GM18505 (cell line): Measurements from ENCODE around the gene MGRN1.

ENCODE experiments used
- ATAC-seq: cut with Tn5 transposase; IDR thresholded peaks from one replicate; pipeline ENCODE4 v1.9.1; 2021; ENCODE audit not compliant: unreplicated experiment
- POLR2A ChIP-seq: IDR thresholded peaks from 4 replicates; pipeline ENCODE4 v1.6.1; 2011; ENCODE audit warnings: borderline replicate concordance; ENCODE audit not compliant: insufficient read depth, insufficient read length; ENCODE audit errors: extremely low read depth

The MGRN1 gene

DNA sequence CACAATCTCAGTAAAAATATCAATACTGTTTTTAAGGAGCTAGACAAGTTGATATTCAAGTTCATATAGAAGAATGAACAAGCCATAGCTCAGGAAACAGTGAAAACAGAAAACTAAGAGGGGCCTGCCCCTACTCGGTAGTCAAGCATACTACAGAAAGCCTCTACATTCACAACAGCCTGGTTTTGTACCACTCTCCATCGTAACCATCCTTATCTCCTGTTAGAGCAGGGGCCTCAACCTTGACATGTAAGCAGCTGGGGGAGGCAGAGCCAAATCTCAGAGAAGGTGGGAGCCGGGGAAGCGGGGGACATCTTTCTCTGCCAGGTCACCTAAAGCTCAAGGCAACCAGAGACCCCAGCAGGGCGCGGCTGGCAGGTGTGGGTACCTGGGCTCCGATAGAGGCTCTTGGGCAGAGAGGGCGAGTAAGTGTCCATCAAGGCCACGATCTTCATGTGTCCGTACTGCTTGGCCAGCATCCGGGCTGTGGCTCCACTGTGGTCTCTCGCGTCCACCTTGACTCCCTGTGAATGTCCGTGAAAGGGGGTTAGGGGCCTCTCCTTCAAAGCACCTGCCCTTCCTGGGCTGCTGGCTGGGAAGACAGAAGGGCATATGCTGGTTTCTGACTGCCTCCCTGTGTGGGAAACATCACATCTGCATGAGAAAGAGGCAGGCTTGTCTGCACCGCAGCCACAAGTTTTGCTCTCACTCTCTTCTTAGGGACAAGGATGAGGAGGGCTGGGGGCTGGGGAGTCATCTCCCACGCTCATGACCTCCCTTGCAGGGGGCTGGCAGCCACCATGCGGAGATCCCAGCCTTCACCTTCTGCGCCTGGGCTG, 89.3 kb downstream of the MGRN1 start:
- TF ChIP-seq POLR2A: no peak
- no peak for ATAC-seq

DNA sequence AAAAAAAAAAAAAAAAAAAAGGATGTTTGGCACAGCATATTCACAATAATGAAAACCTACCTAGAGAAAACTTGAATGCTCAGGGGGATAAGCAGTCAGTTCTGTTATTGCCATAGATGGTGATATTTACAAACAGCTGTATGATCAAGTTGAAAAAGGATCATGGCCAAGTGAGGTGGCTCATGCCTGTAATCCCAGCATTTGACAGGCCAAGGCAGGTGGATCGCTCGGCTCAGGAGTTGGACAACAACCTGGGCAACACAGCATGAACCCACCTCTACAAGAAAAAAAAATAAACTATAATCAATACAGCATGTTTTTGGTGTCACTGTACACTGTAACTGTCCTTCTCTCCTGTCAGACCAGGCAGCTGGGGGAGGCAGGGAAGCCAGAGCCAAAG, 90.4 kb downstream of the MGRN1 start:
- no peak for TF ChIP-seq POLR2A
- ATAC-seq: no peak

DNA sequence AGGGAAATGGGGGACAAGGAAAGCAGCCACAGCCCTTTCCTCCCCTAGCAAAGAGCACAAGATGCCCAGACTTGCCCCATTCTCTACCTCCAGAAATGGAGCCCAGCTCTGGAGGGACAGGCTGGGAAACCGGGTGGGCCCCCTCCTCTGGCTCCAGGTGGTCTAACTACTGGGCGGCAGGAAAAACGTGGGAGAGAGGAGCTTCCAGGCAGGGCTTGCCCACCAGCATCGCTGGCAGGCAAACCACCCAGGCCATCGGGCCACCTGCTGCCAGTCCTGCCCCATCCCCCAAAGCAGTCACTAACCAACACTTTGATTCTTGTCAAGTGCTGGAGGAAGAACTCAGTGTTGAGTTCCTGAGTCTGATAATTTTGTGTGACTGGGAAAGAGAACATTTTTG, 93.8 kb downstream of the MGRN1 start:
- no peak for ATAC-seq
- no peak for TF ChIP-seq POLR2A

DNA sequence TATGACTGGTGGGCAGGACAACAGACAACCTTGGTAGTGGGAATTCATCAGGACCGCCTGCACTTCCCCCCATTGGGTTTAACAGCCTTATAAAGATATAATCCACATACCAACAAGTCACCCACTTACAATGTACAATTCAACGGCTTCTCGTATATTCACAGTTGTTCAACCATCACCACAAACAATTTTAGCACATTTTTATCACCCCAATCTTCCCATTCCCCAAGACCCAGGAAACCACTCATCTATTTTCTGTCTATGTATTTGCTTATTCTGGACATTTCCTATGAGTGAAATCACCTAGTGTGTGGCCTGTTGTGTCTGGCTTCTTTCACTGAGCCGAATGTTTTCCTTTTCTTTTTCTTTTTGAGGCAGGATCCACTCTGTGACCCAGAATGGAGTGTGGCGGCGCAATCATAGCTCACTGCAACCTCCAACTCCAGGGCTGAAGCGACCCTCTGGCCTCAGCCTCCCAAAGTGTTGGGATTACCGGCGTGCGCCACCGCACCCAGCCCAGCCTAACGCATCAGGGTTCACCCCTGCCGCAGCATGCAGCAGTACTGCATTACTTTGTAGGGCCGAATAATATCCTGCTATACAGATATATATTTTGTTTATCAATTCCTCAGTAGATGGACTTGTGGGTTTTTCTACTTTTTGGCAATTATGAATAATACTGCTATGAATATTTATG, 98.6 kb downstream of the MGRN1 start:
- no peak for ATAC-seq
- no peak for TF ChIP-seq POLR2A

DNA sequence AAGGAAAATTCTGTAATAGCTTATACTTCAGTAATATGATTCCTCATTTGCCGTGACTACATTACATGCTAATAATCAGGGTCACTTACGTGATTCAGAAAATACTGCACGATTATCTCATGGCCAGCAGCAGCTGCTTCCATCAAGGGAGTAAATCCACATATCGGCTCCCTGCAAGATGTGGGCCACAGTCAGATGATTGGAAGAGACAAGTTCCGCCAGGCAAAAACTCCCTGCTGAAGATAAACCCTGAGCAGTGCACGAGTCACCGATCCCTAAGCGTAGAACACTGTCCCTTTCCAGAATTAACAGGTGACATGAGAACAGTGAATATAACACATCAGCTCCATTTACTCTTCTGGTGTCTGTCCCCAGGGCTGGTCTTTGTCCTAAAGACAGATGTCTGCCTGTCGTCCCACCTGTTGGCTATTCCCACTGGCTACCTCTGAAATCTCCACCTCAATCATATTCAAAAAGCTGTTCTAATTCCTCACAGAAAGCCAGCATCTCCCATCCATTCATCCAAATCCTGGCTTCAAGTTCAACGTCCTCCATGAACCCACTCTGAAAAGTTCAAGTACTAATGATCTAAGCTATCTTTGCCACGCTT, 100.1 kb downstream of the MGRN1 start:
- no peak for TF ChIP-seq POLR2A
- ATAC-seq: no peak

DNA sequence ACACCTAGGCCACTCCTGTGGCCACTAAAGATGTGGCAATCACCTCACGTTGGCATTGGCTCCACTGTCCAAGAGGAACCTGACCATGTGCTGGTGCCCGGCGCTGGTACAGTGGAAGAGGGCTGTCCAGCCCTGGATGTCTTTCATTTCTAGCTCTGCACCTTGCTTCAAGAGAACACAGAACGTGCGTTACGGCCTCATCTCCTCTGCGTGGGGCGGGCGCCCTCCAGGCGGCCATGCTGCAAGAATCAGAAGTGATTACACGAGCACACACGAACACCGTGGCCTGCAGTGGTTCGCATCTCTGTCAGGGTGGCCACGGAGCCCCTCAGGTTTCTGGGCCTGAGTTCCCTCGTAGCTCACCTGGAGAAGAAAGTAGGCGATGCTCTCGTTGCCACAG, 102.0 kb downstream of the MGRN1 start:
- ATAC-seq: no peak
- no peak for TF ChIP-seq POLR2A

DNA sequence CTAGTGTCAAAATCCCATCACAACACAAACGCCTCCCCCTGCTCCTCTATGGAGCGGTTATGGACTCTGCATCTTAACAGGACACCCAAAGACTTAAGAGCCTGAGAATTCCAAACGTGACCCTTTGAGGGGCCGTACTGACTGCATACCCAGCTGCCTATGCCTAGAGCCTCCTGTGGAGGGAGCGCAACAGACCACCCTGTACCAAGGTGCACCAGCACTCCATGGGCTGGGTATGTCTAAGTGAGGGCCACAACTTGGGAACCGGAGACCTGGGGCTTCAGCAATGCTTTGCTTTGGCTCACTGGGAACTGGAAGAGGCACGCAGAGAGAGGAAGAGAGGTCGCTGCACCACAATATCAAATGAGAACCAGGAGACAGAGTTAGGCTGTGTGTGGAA, 104.0 kb downstream of the MGRN1 start:
- no peak for TF ChIP-seq POLR2A
- no peak for ATAC-seq

DNA sequence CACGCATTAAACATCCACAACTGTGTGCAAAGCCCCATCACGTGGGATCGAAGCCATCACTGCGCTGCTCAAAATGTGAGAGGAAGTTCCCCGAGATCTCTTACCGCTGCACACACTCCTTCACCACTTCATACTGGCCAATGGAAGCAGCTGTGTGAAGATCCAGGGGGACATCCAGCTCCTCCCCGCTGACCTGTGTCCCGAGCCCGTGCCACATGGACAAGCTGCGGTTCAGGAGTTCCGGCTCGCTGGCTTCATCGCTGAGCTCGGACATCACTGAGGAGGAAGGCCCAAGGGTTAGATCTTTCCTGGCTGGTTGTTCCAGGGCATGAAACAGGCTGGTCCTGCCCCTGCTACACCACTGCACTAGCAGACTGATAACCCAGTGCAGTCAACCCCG, 105.2 kb downstream of the MGRN1 start:
- no peak for ATAC-seq
- TF ChIP-seq POLR2A: no peak

DNA sequence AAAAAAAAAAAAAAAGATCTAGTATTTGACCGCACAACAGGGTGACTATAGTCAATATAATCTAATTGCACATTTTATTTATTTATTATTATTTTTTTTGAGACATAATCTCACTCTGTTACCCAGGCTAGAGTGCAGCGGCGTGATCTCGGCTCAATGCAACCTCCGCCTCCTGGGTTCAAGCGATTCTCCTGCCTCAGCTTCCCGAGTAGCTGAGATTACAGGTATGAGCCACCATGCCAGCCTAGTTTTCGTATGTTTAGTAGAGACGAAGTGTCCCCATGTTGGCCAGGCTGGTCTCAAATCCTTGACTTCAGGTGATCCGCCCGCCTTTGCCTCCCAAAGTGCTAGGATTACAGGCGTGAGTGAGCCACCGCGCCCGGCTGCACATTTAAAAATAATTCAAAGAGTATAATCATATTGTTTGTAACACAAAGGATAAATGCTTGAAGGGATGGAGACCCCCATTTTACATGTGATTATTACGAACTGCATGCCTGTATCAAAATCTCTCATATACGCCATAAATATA, 108.7 kb downstream of the MGRN1 start:
- no peak for ATAC-seq
- no peak for TF ChIP-seq POLR2A

DNA sequence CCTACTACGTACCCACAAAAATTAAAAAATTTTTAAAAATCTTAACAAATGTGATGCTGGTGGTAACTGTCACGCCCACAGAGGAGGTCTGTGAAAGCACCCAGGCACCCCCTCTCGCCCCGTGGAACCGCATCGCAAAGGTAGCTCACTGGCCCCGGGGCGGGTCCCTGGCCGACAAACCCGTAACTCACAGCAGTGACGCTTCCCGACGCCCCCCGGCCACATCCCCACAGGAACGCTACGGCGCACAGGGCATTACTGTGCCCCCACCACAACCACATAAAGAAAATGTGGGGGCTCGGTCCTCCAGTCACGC, 109.1 kb downstream of the MGRN1 start:
- ATAC-seq: peak; percentile 9
- TF ChIP-seq POLR2A: no peak

DNA sequence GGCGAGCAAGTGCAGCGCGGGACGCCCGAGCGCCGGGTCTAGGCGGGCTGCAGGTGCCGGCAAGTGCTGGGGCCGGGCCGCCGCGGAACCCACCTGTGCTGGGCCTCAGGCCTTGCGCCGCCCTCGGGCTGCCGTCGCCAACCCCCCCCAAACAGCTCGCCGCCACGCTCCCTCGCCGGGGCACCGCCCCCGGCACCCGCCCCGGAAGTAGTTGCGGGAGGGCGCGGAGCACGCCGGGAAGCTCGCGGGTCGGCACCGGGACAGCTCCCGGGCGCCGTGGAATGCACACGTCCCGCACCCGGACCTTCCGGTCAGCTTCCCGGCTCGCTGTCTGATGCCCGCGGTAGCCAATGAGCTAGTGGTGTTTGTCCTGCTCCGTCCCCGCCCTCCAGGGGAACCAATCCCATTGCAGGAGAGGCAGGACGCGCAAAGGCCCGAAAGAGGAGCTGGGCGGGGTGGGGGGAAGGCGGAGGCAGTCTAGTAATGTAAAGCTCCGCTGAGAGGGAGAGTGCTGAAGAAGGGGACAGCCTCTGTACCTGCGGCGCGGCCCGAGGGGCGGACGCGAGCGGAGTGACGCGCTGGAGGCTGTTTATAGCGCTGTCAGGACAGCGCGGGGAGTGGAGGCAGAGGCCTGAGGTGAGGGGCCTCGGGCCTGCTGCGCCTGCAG, 109.6 kb downstream of the MGRN1 start, which contains the start of the genes ANKS3 and DNAAF8:
TSS of gene ANKS3 (minus strand) at position 209 of the 667 bp plus-strand sequence. CDS start 4,122 bp downstream, outside the sequence.
TSS of gene DNAAF8 (plus strand) at position 475 of the 667 bp plus-strand sequence. CDS start 1,978 bp downstream, outside the sequence.
- peak; percentile 73 for ATAC-seq
- peak; percentile 58 for TF ChIP-seq POLR2A

DNA sequence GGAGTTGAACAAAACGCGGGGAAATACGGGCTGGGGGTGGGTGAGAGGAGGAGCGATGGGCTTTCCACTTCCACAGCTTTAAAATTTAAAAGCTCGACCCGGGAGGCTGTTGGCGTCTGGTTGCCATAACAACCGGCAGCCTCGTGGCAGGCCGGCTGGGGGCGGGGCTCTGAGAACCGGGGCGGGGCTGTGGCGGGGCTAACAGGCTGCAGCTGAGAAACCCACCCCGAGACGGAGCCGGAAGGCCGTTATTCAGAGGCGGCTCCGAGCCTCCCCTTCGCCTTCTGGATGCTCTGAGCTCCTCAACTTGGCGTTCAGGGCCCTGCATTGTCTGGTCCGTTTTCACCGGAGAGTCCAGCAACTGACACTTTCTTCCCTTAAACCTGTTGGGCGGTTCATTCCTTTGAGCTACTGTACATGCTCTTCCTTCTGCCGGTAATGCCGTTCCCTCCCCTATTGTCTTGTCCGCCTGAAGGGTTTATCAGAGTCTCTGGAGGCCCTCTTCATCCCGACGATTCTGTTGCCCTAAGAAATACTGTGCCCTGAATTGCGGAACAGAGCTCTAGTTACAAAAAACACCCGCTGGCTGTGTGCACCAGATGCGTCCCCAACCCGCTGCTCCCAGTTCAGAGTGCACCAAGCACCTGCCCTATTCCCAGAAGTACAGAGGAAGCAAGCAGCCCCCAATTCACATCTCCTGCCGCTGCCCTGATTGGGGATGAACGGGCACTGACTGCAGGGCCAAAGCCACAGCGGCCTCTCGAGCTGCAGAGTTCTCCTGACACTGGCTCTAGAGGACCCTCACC, 110.3 kb downstream of the MGRN1 start:
- ATAC-seq: peak; percentile 63
- peak; percentile 76 for TF ChIP-seq POLR2A
